Activated CD4-positive, alpha-beta T cell treated with anti-CD3 and anti-CD28 coated beads for 1 hour (primary cell): ENCODE data around the gene CDHR4.
"Not testable (repeated sequence)": the region's sequence is repeated elsewhere in the genome, so short reads cannot be mapped to it uniquely, and the experiment has no call there.

ENCODE experiments used
- DNase-seq: peaks from one replicate; pipeline ENCODE4 v3.0.0-alpha.2; 2020

CDHR4 gene

GRCh38 chr3:49799761-49800160 is at the start of gene CDHR4:
Gene CDHR4, minus strand, starts transcription at chr3:49799873. Its CDS starts 61 bp downstream, at chr3:49799812.
- DNase-seq, result no peak

GRCh38 chr3:49845694-49846093 is 46.0 kb upstream of the CDHR4 start:
- no peak for DNase-seq

GRCh38 chr3:49844464-49845183 is 45.0 kb upstream of the CDHR4 start:
- no peak for DNase-seq

GRCh38 chr3:49842843-49843517 is 43.3 kb upstream of the CDHR4 start:
- no peak for DNase-seq

GRCh38 chr3:49841806-49842205 is 42.1 kb upstream of the CDHR4 start:
- DNase-seq, result no peak

GRCh38 chr3:49841126-49841696 is 41.5 kb upstream of the CDHR4 start:
- DNase-seq, result no peak

- no peak for DNase-seq
These were observed 40.7 kb upstream of the CDHR4 start for GRCh38 chr3:49840388-49840787.

GRCh38 chr3:49839193-49839809 is 39.6 kb upstream of the CDHR4 start:
- DNase-seq, result peak; percentile 70

- no peak for DNase-seq
These were observed 31.7 kb upstream of the CDHR4 start for GRCh38 chr3:49831341-49831740.

- DNase-seq, result no peak
These were observed 26.3 kb upstream of the CDHR4 start for GRCh38 chr3:49826016-49826415.

GRCh38 chr3:49823131-49823530 is 23.5 kb upstream of the CDHR4 start:
- not testable (repeated sequence) for DNase-seq

GRCh38 chr3:49813497-49814174 is 14.0 kb upstream of the CDHR4 start, which contains the start of gene UBA7:
Gene UBA7, minus strand, starts transcription at chr3:49813953. Its CDS starts 166 bp downstream, at chr3:49813787.
- DNase-seq, result no peak

GRCh38 chr3:49812916-49813496 is 13.3 kb upstream of the CDHR4 start:
- DNase-seq, result no peak

GRCh38 chr3:49807431-49808114 is 7.9 kb upstream of the CDHR4 start:
- no peak for DNase-seq

- DNase-seq, result no peak
These were observed 7.2 kb upstream of the CDHR4 start for GRCh38 chr3:49806850-49807249.

GRCh38 chr3:49805897-49806701 is 6.4 kb upstream of the CDHR4 start:
- DNase-seq, result no peak

- no peak for DNase-seq
These were observed 5.7 kb upstream of the CDHR4 start for GRCh38 chr3:49805367-49805782.

- no peak for DNase-seq
These were observed 4.7 kb upstream of the CDHR4 start for GRCh38 chr3:49804141-49805041.

- peak; percentile 22 for DNase-seq
These were observed 3.9 kb upstream of the CDHR4 start for GRCh38 chr3:49803465-49804140.
